ENCODE measurements around the gene POC5.

Gene POC5

DNA sequence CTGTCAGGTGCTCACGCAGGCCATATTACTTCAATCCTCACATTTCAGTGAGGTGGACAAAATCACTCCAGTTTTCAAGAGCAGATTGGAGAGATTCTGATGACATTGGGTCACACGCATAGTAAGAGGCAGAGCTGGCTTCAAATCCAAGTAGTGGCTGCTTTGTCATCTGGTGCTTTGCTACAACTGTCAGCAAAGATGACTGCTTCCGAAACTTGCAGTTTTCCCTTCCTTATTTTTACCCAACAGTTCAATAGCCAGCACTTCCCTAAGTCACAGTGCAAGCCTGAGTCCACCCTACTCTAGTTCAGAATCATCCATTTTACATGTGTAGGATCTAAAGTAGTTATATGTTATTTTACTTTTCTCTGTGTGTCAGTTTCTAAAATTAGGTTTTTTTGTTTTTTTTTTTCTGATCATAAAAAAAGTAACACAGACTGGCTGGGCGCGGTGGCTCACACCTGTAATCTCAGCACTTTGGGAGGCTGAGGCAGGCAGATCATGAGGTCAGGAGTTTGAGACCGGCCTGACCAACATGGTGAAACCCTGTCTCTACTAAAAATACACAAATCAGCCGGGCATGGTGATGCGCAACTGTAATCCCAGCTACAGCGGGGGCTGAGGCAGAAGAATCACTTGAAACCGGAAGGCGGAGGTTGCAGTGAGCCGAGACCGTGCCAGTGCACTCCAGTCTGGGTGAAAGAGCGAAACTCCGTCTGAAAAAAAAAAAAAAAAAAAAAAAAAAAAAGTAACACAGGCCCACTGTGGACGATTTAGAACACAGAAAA lies 56.4 kb downstream of the POC5 start:
- no peak for DNase-seq (ENCODE audit: low read depth in 2 of 2)

GRCh38 chr5:75659791-75660450 lies 57.3 kb downstream of the POC5 start:
- no peak for DNase-seq (ENCODE audit: low read depth in 2 of 2)

GRCh38 chr5:75656311-75657003 lies 60.8 kb downstream of the POC5 start:
- DNase-seq (ENCODE audit: low read depth in 2 of 2) = no peak

DNA sequence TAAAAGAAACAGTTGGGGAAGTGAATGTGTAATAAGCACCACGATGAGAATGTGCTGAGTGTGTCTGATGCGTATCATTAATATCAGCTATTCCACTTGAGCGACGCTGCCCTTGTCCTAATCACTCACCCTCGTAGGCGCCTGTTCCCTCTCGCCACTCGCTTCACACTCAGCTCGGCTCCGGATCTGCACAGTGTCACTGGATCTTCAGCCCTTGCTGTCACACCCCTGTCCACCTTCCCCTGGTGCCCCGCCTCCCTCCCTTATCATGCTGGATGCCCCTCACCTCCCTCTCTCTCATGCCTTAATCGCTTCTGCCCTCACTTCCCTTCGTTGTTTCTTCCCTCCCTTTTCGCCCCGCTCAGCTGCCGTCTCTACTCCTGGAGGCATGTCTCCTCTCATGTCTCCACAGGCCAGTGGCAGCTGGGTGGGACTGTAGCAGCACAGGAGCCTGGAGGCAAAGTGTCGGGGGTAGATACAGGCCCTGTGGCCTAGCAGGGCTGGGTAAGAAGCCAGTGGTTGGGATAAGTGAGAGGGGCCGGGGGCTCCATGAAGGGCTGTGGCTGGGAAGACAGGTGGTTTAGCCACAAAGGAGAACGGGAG lies 62.4 kb downstream of the POC5 start:
- no peak for DNase-seq (ENCODE audit: low read depth in 2 of 2)

- DNase-seq (ENCODE audit: low read depth in 2 of 2) = no peak
These were observed 63.7 kb downstream of the POC5 start for GRCh38 chr5:75653521-75653920.

DNA sequence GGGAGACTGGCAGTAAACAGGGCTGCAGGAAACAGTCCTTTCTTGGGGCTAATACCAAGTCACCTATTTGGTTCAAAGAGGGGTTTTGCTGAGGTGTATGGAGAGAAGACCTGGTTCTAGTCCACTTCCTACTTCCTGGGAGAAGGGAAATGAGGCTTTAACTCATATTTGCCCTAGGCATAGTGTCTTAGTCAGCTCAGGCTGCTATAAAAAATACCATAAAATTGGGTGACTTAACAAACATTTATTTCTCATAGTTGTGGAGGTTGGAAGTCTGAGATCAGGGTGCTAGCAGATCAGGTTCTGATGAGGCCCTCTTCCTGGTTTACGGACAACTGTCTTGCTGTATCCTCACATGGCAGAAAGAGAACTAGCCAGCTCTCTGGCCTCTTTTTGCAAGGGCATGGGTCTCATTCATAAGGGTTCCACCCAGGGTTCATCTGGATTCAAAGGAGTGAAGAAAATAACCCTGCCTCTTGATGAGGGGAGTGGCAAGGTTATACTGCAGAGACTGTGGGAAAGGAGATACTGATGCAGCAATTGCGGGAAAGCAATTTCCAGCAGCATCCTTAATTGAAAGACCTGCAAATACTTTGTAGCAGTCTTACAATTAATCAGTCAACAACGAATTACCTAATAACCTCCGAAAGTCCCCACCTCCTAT lies 65.5 kb downstream of the POC5 start:
- DNase-seq (ENCODE audit: low read depth in 2 of 2) = no peak

GRCh38 chr5:75648712-75649111 lies 68.5 kb downstream of the POC5 start:
- DNase-seq (ENCODE audit: low read depth in 2 of 2) = no peak

DNA sequence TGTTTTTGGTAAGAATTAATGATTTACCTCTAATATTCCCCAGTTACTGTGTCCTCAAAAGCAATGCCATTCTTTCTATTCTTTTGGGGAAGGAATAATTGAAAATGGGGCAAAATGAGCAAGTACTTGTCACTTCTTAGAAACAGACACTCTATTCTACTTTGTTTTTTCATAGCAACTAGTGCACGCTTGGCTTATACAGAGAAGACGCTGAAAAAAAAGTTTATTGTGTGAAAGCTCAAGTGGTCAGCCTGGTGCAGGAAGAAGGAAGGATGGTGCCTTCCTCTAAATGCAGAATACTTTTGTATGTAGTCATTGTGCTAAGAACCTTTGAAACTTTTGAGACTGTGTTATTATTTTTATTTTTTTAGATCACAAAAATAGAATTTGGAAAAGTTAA lies 76.4 kb downstream of the POC5 start:
- no peak for DNase-seq (ENCODE audit: low read depth in 2 of 2)

DNA sequence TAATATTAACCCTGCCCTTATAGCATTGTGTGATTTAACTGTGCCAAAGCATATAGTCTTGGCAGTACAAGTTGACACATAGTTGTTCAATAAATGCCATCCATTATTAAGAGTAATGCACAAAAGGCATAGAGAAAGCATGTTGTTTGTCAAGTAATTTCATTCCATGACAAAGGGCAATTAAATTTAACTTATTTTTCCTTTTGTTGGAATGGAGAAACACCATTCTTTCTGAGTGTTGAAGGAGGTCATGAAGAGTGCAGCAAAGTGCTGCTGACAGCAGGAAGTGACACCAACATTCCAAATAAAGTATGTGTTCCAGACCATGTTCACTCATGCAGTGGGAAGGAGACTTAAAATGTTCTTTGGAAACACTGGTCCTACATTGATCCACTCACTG lies 76.8 kb downstream of the POC5 start:
- DNase-seq (ENCODE audit: low read depth in 2 of 2) = no peak

DNA sequence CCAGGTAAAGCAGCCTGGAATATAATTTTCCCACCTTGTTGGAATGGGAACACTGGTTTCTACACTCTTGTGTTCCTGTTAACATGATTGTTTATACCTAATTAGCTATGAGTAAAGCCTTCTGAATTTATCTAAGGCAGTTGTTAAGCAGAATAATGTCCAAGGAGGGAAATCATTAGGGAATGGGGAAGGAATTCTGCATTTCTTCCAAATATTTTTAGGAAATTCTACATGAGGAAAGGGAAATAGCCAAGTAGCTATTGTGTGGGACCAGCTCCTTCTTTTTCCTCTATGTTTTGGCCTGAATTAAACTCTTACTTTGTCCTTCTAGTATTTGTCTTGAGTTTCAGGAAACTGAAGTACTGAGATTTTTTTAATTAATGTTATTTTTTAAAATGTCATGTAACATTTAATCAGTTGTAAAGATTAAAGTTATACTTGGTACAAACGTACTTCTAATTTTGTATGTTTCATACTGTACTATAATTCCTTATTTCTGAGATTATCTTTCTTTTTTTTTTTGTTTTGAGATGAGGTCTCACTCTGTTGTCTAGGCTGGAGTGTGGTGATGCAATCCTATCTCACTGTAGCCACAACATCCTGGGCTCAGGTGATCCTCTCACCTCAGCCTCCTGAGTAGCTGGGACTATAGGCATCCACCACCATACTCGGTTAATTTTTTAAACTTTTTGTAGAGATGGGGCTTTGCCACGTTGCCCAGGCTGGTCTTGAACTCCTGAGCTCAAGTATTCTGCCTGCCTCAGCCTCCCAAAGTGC lies 77.5 kb downstream of the POC5 start:
- no peak for DNase-seq (ENCODE audit: low read depth in 2 of 2)

DNA sequence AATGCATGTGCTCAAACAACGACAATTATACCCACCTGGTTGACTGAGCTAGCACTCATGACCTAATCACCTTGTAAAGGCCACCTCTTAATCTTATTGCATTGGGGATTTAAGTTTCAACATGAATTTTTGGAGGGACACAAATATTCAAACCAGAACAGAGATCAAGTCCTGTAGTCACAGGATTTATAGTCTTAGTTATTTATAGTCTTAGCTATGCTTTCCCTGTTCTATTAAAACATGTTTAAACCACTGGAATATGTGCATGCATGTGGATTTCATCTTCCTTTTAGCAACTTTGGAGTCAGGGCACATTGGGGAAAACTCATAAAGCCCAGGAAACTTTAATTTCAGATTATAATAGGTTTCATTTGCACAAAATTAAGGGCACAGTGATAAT lies 79.3 kb downstream of the POC5 start:
- DNase-seq (ENCODE audit: low read depth in 2 of 2) = no peak

- no peak for DNase-seq (ENCODE audit: low read depth in 2 of 2)
These were observed 84.9 kb downstream of the POC5 start for GRCh38 chr5:75632321-75632720.

DNA sequence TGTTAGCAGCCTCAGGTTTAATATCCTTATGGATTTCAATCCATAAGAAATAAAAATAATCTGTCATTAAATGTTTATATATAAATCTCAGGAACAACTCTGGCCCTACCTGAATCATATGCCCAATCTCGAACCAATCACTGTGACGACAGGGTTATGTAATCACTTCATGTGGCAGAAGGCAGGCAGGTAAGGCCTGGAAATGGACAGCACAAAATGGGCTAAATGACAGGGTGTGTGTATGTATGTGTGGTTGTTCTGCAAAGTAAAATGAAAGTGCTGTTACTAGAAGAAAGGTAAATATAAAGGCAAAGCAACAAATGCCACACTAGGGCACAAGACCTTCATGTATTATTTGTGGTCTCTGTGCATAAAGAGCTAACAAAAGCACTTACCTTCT lies 86.4 kb downstream of the POC5 start:
- DNase-seq (ENCODE audit: low read depth in 2 of 2) = no peak

GRCh38 chr5:75627801-75628200 lies 89.4 kb downstream of the POC5 start:
- no peak for DNase-seq (ENCODE audit: low read depth in 2 of 2)

- no peak for DNase-seq (ENCODE audit: low read depth in 2 of 2)
These were observed 90.3 kb downstream of the POC5 start for GRCh38 chr5:75626959-75627358.

Data from stimulated activated CD8-positive, alpha-beta memory T cell treated with anti-CD3 and anti-CD28 coated beads, Interleukin-7, amount 100 ng/mL, for 1 hour (primary cell).